Peyer's patch (tissue), 4 donors: ENCODE measurements around the gene C1QTNF6.

ENCODE experiments used
- POLR2A ChIP-seq, 2 donors: fragments of 450-650 bp; IDR thresholded peaks; one replicate each; pipeline ENCODE4 v1.5.1; 2017; ENCODE audit warnings: antibody characterized with exemption in 2 of 2, mild to moderate bottlenecking in 2 of 2, moderate library complexity in 2 of 2
- TF ChIP-seq, protein P1 (sequence below), 6 experiments: fragments of 450-650 bp in 4 of 6; fragments of 200-600 bp in 2 of 6; sonication (generic) in 1 of 6; IDR thresholded peaks; one replicate each; pipeline ENCODE4 v1.5.1; 2017 to 2019; ENCODE audit warnings: antibody characterized with exemption in 6 of 6, mild to moderate bottlenecking in 3 of 6, moderate library complexity in 1 of 6

DNA sequence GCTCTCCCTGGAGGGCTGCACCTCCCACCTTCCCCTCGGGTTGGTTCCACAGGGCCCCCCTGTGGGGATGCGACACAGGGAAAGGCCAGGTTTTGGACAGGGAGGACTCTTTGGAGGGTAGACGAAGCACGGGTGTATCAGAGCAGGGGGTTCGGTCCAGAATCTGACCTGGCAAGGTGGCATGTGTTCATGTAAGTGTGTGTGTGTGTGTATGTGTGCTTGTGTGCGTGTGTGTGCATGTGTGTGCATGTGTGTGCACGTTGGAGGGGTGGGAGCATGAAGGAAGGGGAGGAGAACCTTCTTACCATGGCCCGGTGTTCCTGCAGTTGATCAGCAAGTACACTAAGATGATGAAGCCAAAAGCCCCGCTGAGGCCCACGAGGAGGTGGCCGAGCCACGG lies 53.0 kb downstream of the C1QTNF6 start:
- TF ChIP-seq, protein P1, sequence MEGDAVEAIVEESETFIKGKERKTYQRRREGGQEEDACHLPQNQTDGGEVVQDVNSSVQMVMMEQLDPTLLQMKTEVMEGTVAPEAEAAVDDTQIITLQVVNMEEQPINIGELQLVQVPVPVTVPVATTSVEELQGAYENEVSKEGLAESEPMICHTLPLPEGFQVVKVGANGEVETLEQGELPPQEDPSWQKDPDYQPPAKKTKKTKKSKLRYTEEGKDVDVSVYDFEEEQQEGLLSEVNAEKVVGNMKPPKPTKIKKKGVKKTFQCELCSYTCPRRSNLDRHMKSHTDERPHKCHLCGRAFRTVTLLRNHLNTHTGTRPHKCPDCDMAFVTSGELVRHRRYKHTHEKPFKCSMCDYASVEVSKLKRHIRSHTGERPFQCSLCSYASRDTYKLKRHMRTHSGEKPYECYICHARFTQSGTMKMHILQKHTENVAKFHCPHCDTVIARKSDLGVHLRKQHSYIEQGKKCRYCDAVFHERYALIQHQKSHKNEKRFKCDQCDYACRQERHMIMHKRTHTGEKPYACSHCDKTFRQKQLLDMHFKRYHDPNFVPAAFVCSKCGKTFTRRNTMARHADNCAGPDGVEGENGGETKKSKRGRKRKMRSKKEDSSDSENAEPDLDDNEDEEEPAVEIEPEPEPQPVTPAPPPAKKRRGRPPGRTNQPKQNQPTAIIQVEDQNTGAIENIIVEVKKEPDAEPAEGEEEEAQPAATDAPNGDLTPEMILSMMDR (IDR thresholded peaks at IDR 0.05): no peak
- no peak for TF ChIP-seq POLR2A (IDR thresholded peaks at IDR 0.05)
